H1 (cell line): ENCODE results near the gene GAS7. TPM values are rescaled to one million over a fixed set of nuclear protein-coding genes. Genes with fewer than 3 reads are reported as not detected.

Experiments used
- CTCF ChIA-PET: fragments of 300-600 bp; sonication (Branson Sonifier 250); formaldehyde crosslinking; loops from one replicate; lab custom pipeline; 2021; ENCODE audit not compliant: partially characterized antibody; lab: Charles Lee
- POLR2A ChIA-PET: fragments of 300-600 bp; sonication (Branson Sonifier 250); formaldehyde crosslinking; loops from one replicate; lab custom pipeline; 2021; ENCODE audit warnings: inconsistent platforms; ENCODE audit not compliant: partially characterized antibody; lab: Charles Lee
- DNase-seq, 2 experiments: peaks; one replicate each; pipeline versions ENCODE4 v3.0.0 to v3.0.0-alpha.2; 2010 to 2022; ENCODE audit warnings: low spot score in 2 of 2, low read depth in 1 of 2, mixed read lengths in 1 of 2
- FAIRE-seq: peaks from 2 replicates; lab custom pipeline; 2011; peaks lifted over from hg19 to GRCh38; lab: Jason Lieb, UNC
- H2AFZ ChIP-seq: 2 replicates; pipeline ENCODE4 v1.8.1; 2012; ENCODE audit warnings: low read length, inconsistent platforms
- H2AK5ac ChIP-seq: 2 replicates; pipeline ENCODE4 v1.6.1; 2013; ENCODE audit warnings: low read depth, low read length
- H2BK120ac ChIP-seq: replicated peaks from 2 replicates; pipeline ENCODE3; 2013; ENCODE audit warnings: low read depth, low read length, inconsistent platforms
- H2BK12ac ChIP-seq: 2 replicates; pipeline ENCODE4 v1.6.1; 2013; ENCODE audit warnings: low read depth, low read length
- H2BK15ac ChIP-seq: 2 replicates; pipeline ENCODE4 v1.6.1; 2013; ENCODE audit warnings: low read length
- H2BK20ac ChIP-seq: 2 replicates; pipeline ENCODE4 v1.6.1; 2013; ENCODE audit warnings: low read length
- H2BK5ac ChIP-seq: 2 replicates; pipeline ENCODE4 v1.6.1; 2013; ENCODE audit warnings: low read depth, low read length
- H3K14ac ChIP-seq: 2 replicates; pipeline ENCODE4 v1.6.1; 2013; ENCODE audit warnings: inconsistent platforms; ENCODE audit not compliant: insufficient read length
- H3K18ac ChIP-seq: 2 replicates; pipeline ENCODE4 v1.6.1; 2013; ENCODE audit warnings: low read length; ENCODE audit errors: extremely low read depth
- H3K23ac ChIP-seq: 2 replicates; pipeline ENCODE4 v1.6.1; 2013; ENCODE audit warnings: inconsistent platforms; ENCODE audit not compliant: insufficient read length
- H3K23me2 ChIP-seq: 2 replicates; pipeline ENCODE4 v1.6.1; 2013; ENCODE audit warnings: low read depth, low read length
- H3K27ac ChIP-seq: 2 replicates; pipeline ENCODE4 v1.6.1; 2011; ENCODE audit warnings: low read depth, low read length, inconsistent platforms
- H3K27me3 ChIP-seq, 4 experiments: replicated peaks in 1 of 4; 1 replicate in 1 of 4; 2 replicates in 3 of 4; pipeline versions ENCODE4 v1.6.1 to v1.8.1; 2011 to 2013; ENCODE audit warnings: low read length in 3 of 4, mild to moderate bottlenecking in 3 of 4, inconsistent platforms in 2 of 4, mixed read lengths in 2 of 4, moderate library complexity in 1 of 4; ENCODE audit not compliant: control insufficient read depth in 3 of 4, insufficient read depth in 3 of 4; ENCODE audit errors: extremely low read depth in 1 of 4
- H3K36me3 ChIP-seq, 4 experiments: 2 replicates each; pipeline versions ENCODE4 v1.6.1 to v1.8.1; 2011 to 2013; ENCODE audit warnings: mild to moderate bottlenecking in 4 of 4, low read length in 3 of 4, moderate library complexity in 2 of 4, control low read depth in 1 of 4, inconsistent platforms in 1 of 4; ENCODE audit not compliant: insufficient read depth in 4 of 4, control insufficient read depth in 2 of 4
- H3K4ac ChIP-seq: replicated peaks from 2 replicates; pipeline ENCODE3; 2013; ENCODE audit warnings: low read length, low read depth, mixed read lengths, inconsistent platforms; ENCODE audit not compliant: insufficient read length
- H3K4me1 ChIP-seq, 4 experiments: replicated peaks in 1 of 4; 1 replicate in 1 of 4; 2 replicates in 3 of 4; pipeline versions ENCODE4 v1.6.1 to v1.8.1; 2011 to 2013; ENCODE audit warnings: low read length in 3 of 4, inconsistent platforms in 2 of 4, mixed read lengths in 1 of 4; ENCODE audit not compliant: insufficient read depth in 4 of 4, control insufficient read depth in 3 of 4
- H3K4me2 ChIP-seq, 2 experiments: 2 replicates each; pipeline versions ENCODE4 v1.6.1 to v1.8.1; 2011 to 2013; ENCODE audit warnings: low read depth in 2 of 2, low read length in 2 of 2, control low read depth in 1 of 2, inconsistent platforms in 1 of 2, mild to moderate bottlenecking in 1 of 2; ENCODE audit not compliant: insufficient read depth in 1 of 2
- H3K4me3 ChIP-seq, 4 experiments: fragments of 200-600, 300-600 bp in 1 of 4; sonication (generic), shearing (Covaris generic), sonication (Bioruptor Twin) in 1 of 4; 2 replicates each; pipeline versions ENCODE4 v1.5.1 to v1.8.1; 2011 to 2016; ENCODE audit warnings: low read length in 4 of 4, low read depth in 3 of 4, control low read depth in 2 of 4, inconsistent platforms in 2 of 4, mild to moderate bottlenecking in 2 of 4, mixed read lengths in 1 of 4, moderate library complexity in 1 of 4; ENCODE audit not compliant: insufficient read depth in 2 of 4; ENCODE audit errors: extremely low read depth in 1 of 4
- H3K56ac ChIP-seq: replicated peaks from 2 replicates; pipeline ENCODE3; 2013; ENCODE audit warnings: low read depth, mild to moderate bottlenecking, mixed read lengths, low read length, inconsistent platforms; ENCODE audit not compliant: insufficient read length
- H3K79me1 ChIP-seq: 2 replicates; pipeline ENCODE4 v1.6.1; 2013; ENCODE audit warnings: low read depth, low read length, control low read depth
- H3K79me2 ChIP-seq, 2 experiments: 2 replicates each; pipeline versions ENCODE4 v1.6.1 to v1.8.1; 2012 to 2013; ENCODE audit warnings: low read length in 2 of 2, mild to moderate bottlenecking in 2 of 2, inconsistent platforms in 1 of 2; ENCODE audit not compliant: insufficient read depth in 2 of 2, control insufficient read depth in 1 of 2
- H3K9ac ChIP-seq, 4 experiments: replicated peaks in 1 of 4; 1 replicate in 1 of 4; 2 replicates in 3 of 4; pipeline versions ENCODE4 v1.6.1 to v1.8.1; 2011 to 2013; ENCODE audit warnings: low read depth in 3 of 4, low read length in 3 of 4, control low read depth in 2 of 4, mild to moderate bottlenecking in 2 of 4, moderate library complexity in 2 of 4, inconsistent platforms in 1 of 4; ENCODE audit errors: extremely low read depth in 1 of 4
- H3K9me3 ChIP-seq, 2 experiments: 2 replicates each; pipeline versions ENCODE4 v1.6.1 to v1.8.1; 2012 to 2013; ENCODE audit warnings: mild to moderate bottlenecking in 2 of 2, moderate library complexity in 2 of 2, control low read depth in 1 of 2, inconsistent platforms in 1 of 2, low read depth in 1 of 2, low read length in 1 of 2, mixed read lengths in 1 of 2; ENCODE audit not compliant: insufficient read depth in 2 of 2
- H4K20me1 ChIP-seq, 2 experiments: replicated peaks in 1 of 2; 2 replicates each; pipeline versions ENCODE3 to v1.8.1; 2011 to 2013; ENCODE audit warnings: inconsistent platforms in 2 of 2, low read length in 2 of 2, mild to moderate bottlenecking in 1 of 2; ENCODE audit not compliant: insufficient read depth in 2 of 2, control insufficient read depth in 1 of 2
- H4K5ac ChIP-seq: 2 replicates; pipeline ENCODE4 v1.6.1; 2013; ENCODE audit warnings: low read length, low read depth, mixed read lengths, inconsistent platforms; ENCODE audit not compliant: insufficient read length
- H4K8ac ChIP-seq: 2 replicates; pipeline ENCODE4 v1.8.0; 2013; ENCODE audit warnings: mild to moderate bottlenecking, moderate library complexity, low read length, inconsistent platforms; ENCODE audit not compliant: insufficient read depth; ENCODE audit errors: extremely low read depth
- H4K91ac ChIP-seq: replicated peaks from 2 replicates; pipeline ENCODE3; 2013; ENCODE audit warnings: low read length, mixed read lengths, inconsistent platforms; ENCODE audit not compliant: insufficient read length
- BACH1 ChIP-seq: IDR thresholded peaks from 2 replicates; pipeline ENCODE4 v1.6.1; 2012; ENCODE audit warnings: low read length, improper control_type of control experiment
- BCL11A ChIP-seq, 2 experiments: IDR thresholded peaks; one replicate each; pipeline ENCODE4 v1.6.1; 2011; ENCODE audit warnings: low read depth in 2 of 2, low read length in 2 of 2, mild to moderate bottlenecking in 2 of 2
- EGR1 ChIP-seq: IDR thresholded peaks from 2 replicates; pipeline ENCODE4 v1.6.1; 2011; ENCODE audit warnings: low read depth, low read length, borderline replicate concordance
- GABPA ChIP-seq: IDR thresholded peaks from 2 replicates; pipeline ENCODE4 v1.6.1; 2011; ENCODE audit warnings: mild to moderate bottlenecking, low read length, moderate library complexity, borderline replicate concordance; ENCODE audit not compliant: insufficient read depth
- HDAC6 ChIP-seq: IDR thresholded peaks from one replicate; pipeline ENCODE4 v1.7.1; 2012; ENCODE audit warnings: low read depth, mild to moderate bottlenecking, inconsistent platforms, low read length, moderate library complexity
- JUND ChIP-seq: IDR thresholded peaks from 2 replicates; pipeline ENCODE4 v1.6.1; 2011; ENCODE audit warnings: mild to moderate bottlenecking, improper control_type of control experiment, low read length
- POLR2A ChIP-seq, 2 experiments: IDR thresholded peaks; 1 replicate in 1 of 2; 2 replicates in 1 of 2; pipeline ENCODE4 v1.6.1; 2011; ENCODE audit warnings: low read depth in 2 of 2, low read length in 2 of 2, mild to moderate bottlenecking in 2 of 2; ENCODE audit errors: control extremely low read depth in 1 of 2
- SIX5 ChIP-seq: IDR thresholded peaks from 2 replicates; pipeline ENCODE4 v1.6.1; 2011; ENCODE audit warnings: mild to moderate bottlenecking, low read depth, low read length
- SUZ12 ChIP-seq: fragments of 200-600 bp; sonication (generic); IDR thresholded peaks from 2 replicates; pipeline ENCODE4 v1.6.1; 2012; ENCODE audit warnings: mild to moderate bottlenecking, inconsistent platforms, low read length, moderate library complexity, mixed read lengths
- TCF12 ChIP-seq: IDR thresholded peaks from 2 replicates; pipeline ENCODE4 v1.6.1; 2011; ENCODE audit warnings: low read depth, mild to moderate bottlenecking, low read length
- TEAD4 ChIP-seq: IDR thresholded peaks from 2 replicates; pipeline ENCODE4 v1.6.1; 2012; ENCODE audit warnings: low read depth, low read length, inconsistent platforms, mixed read lengths
- WGBS, 2 experiments: shearing (Covaris generic) in 1 of 2; methylation state at CpG; one replicate each; pipeline versions ENCODE4 v1.1.6 to v1.1.7; 2013 to 2015; ENCODE audit warnings: low lambda C conversion rate in 2 of 2, mixed read lengths in 2 of 2, inconsistent platforms in 1 of 2, low coverage in 1 of 2, missing lambda C conversion rate in 1 of 2; ENCODE audit not compliant: insufficient replicate concordance in 2 of 2, insufficient coverage in 1 of 2, insufficient read length in 1 of 2; ENCODE audit errors: extremely low coverage in 1 of 2, missing lambda C conversion rate in 1 of 2; 5-methylcytosine and 5-hydroxymethylcytosine counted together
- polyA plus RNA-seq, 7 experiments: library from polyadenylated mRNA; depleted of rRNA in 3 of 7; stranded (reverse) in 5 of 7; unstranded in 2 of 7; fragments of >200 nt in 5 of 7; fragments of 200-250 nt in 2 of 7; gene quantifications; 1 replicate in 5 of 7; 2 replicates in 1 of 7; 4 replicates in 1 of 7; pipeline versions ENCODE4 v1.2.1 to v1.2.3, GENCODE V29; 2011 to 2013; ENCODE audit warnings: missing spikeins in 2 of 7, mixed read lengths in 2 of 7
- total RNA-seq: library from RNA; stranded (reverse); fragmentation: NEBNext Ultra II Directional; extraction: Animal tissue kit (Norgen Biotek cat#: 25700); gene quantifications from 2 replicates; pipeline ENCODE4 v1.2.1, GENCODE V29; 2021
- TF ChIP-seq, protein P1 (sequence below): IDR thresholded peaks from 2 replicates; pipeline ENCODE4 v1.6.1; 2012; ENCODE audit warnings: inconsistent platforms

Gene GAS7
- total and polyA plus RNA-seq, 2 of the 8 experiments (the other 6 are each of a cell fraction or from before 2014, with no cell fraction given): 5.0 to 14.5 TPM

DNA sequence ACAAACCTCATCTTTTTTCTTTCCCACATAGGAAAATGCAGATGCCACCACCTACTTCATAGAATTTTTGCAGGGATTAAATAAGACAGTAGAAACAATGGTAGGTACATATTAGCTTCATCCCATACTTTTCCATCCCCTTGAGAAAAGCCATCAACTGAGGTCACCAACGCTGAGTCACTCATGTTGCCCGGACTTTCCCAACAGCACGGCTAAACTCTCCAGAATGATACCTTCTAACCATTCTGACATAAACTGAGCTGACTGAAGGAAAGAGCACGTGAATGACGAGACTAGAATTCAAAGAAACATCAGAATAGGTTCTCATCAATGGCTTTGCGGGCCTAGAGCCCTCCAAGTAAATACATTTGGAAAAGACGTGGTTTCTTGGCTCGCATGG lies 147.3 kb downstream of the GAS7 start:
- no peaks in the 10 kb centered on the region; a peak in 1 of 7 replicates for H3K27me3 ChIP-seq
- no peak overlapping the region for H4K91ac ChIP-seq
- no peak for FAIRE-seq
- H2AK5ac ChIP-seq: no peak overlapping the region
- no peaks in the 10 kb centered on the region; the same call in 1 of the 2 replicates for H3K23me2 ChIP-seq
- H3K4me1 ChIP-seq: peaks cover 0 to 7% (median 2%) of the 10 kb centered on the region in 4 experiments; a peak in 1 of 7 replicates
- H2AFZ ChIP-seq: no peak overlapping the region
- no peaks in the 10 kb centered on the region; a peak in 1 of 4 replicates for H3K79me2 ChIP-seq
- peaks cover 1 to 2% of the 10 kb centered on the region in 2 experiments for H4K20me1 ChIP-seq
- no peak overlapping the region for H4K5ac ChIP-seq
- no peak overlapping the region for H3K56ac ChIP-seq
- 95% methylated on average over 8 of the region's 8 CpGs; no CpG with 5 or more reads in 1 of the 2 experiments for WGBS, 2 experiments
- no peaks in the 10 kb centered on the region for H3K79me1 ChIP-seq
- no peak overlapping the region for H2BK12ac ChIP-seq
- H3K14ac ChIP-seq: no peak overlapping the region
- no peak overlapping the region for H2BK120ac ChIP-seq
- POLR2A ChIA-PET: no interaction called here
- no peak overlapping the region for H4K8ac ChIP-seq
- no peak overlapping the region for H2BK5ac ChIP-seq
- no peaks in the 10 kb centered on the region for H3K9me3 ChIP-seq
- H3K4me3 ChIP-seq: no peak overlapping the region
- TF ChIP-seq BACH1: no peak
- no peak for TF ChIP-seq SUZ12
- no peak for TF ChIP-seq TEAD4
- no peak for TF ChIP-seq GABPA
- TF ChIP-seq JUND: no peak
- no peak for TF ChIP-seq POLR2A (IDR thresholded peaks at IDR 0.05; ENCODE audit: control extremely low read depth in 1 of 2, low read depth in 2 of 2, low read length in 2 of 2)
- TF ChIP-seq TCF12: no peak
- TF ChIP-seq HDAC6: no peak
- no peak for TF ChIP-seq SIX5
- TF ChIP-seq BCL11A (IDR thresholded peaks at IDR 0.05; ENCODE audit: low read depth in 2 of 2, low read length in 2 of 2): no peak
- no peak for TF ChIP-seq EGR1
- TF ChIP-seq, protein P1, sequence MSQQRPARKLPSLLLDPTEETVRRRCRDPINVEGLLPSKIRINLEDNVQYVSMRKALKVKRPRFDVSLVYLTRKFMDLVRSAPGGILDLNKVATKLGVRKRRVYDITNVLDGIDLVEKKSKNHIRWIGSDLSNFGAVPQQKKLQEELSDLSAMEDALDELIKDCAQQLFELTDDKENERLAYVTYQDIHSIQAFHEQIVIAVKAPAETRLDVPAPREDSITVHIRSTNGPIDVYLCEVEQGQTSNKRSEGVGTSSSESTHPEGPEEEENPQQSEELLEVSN: no peak
- TF ChIP-seq, all 59 proteins: peak for 0
- H3K4ac ChIP-seq: no peak overlapping the region
- H3K23ac ChIP-seq: no peak overlapping the region
- no peak overlapping the region for H2BK20ac ChIP-seq
- no peaks in the 10 kb centered on the region for H3K36me3 ChIP-seq
- no peak overlapping the region for H3K9ac ChIP-seq
- no peak overlapping the region for H3K4me2 ChIP-seq
- no peak for DNase-seq
- CTCF ChIA-PET: interaction anchor here (0.9 to 1.1 kb wide), 3 partner anchors 14 to 126 kb away, joined by 3 to 4 read pairs (median 3); no protein-coding TSS in a partner anchor
- no peak overlapping the region for H3K18ac ChIP-seq
- H3K27ac ChIP-seq: no peak overlapping the region
- no peak overlapping the region for H2BK15ac ChIP-seq
